Stimulated activated CD4-positive, alpha-beta T cell treated with anti-CD3 and anti-CD28 coated beads, Interleukin-1b, Interleukin-23, amount 100 ng/mL, for 4 hours (primary cell): ENCODE measurements around the gene BCL2.

Source experiments
- DNase-seq, 2 donors: peaks; one replicate each; pipeline ENCODE4 v3.0.0-alpha.2; 2020; ENCODE audit warnings: low read depth in 2 of 2

BCL2 gene

GRCh38 chr18:63181706-63182309 is 137.8 kb downstream of the BCL2 start:
- no peak for DNase-seq

- no peak for DNase-seq
These were observed 138.6 kb downstream of the BCL2 start for GRCh38 chr18:63180971-63181376.

GRCh38 chr18:63180321-63180720 is 139.2 kb downstream of the BCL2 start:
- DNase-seq, result no peak

DNA sequence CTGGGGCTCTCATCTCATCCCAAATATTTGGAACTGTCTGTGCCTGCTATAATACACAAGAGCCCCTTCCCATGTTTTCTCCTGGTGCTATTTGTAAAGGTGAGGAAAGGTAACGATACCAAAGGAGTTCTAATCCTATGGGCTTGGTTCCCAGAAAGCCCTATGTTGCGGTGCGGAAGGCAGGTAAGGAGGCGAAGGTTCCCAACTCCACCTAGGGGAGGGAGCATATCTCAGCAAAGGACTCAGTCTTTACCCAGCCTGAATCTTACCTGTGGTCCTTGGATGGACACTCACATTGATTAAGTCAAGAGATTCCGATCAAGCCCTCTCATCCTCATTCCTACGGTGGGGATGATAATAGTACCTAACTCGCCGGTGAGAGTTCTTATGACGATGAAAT is 140.1 kb downstream of the BCL2 start:
- no peak for DNase-seq

- no peak for DNase-seq
These were observed 140.6 kb downstream of the BCL2 start for GRCh38 chr18:63178971-63179370.

DNA sequence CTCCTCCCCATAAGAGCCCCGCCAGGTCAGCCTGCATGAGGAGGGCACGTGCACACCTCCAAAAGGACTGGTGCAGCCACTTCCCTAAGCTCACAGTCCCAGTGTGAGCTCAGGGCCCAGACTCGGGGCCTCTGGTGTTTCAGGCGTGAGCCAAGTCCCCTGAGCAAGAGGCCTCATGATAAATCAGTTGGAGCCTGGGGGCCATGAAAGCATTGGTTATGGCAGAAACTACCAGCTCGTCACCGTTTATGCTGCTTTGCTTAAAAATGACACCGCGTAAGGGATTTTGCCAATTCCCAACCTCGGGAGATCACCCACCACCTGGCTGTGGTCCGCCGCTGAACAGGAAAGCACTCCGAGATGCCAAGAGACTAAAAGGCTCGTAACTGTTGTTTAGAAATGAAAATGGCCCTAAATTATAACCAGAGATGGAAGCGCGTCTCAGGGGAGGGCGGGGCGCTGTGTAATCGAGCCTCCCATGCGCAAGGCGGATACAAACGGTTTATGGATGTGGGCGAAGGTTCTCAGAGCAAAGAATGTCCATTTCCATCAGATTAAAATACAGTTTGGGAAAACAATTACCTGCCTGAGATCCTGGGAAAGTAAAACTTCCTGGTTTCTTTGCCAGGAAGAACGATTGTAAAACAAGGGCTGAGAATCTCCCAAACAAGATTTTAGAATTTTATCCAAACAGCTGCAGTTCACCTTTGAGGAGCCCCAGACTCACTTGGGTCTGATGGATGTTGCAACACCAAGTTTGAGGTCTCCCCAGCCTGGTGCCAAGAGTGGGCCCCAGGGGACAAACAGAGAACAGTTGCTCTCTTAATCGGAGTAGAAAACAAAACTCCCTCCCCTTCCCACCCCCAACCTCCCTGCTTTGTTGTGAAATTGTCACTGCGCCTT is 141.4 kb downstream of the BCL2 start:
- no peak for DNase-seq

DNA sequence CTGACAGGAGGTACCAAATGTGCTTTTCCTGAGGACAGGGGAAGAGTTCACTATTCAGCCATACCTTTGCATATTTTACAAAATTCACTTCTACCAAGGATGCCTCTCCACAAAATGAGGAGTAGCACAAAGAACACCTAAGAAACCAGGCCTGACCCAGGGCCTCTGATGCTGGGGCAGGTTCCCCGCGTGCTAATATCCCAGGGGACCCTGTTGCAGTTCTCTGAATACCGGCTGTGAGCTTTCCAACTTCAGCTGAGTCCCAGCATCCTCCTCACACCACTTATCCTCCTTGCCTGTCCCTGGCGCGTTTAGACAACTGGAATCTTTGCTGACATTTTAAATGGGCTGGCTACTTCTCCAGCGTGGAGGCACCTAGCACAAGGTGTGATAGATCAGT is 142.3 kb downstream of the BCL2 start:
- no peak for DNase-seq

GRCh38 chr18:63175264-63175663 is 144.3 kb downstream of the BCL2 start:
- DNase-seq, result no peak

- no peak for DNase-seq
These were observed 145.6 kb downstream of the BCL2 start for GRCh38 chr18:63173983-63174382.

DNA sequence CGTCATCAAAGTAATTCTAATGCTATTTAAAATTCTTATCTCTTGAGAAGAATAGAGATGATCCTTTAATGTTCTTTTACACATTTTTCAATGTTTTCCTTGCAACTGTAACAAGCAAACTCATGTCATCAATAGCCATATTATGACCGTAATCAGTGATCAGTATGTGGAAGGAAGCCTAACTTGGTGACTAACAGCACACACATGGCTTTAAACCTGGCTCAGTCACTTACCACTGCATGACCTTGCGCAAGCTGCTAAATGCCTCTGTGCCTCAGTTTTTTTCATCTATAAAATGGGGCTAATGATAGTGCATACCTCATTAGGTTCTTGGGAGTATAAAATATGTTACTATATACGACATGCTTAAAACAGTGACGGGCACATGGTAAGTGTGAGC is 149.7 kb downstream of the BCL2 start:
- no peak for DNase-seq

DNA sequence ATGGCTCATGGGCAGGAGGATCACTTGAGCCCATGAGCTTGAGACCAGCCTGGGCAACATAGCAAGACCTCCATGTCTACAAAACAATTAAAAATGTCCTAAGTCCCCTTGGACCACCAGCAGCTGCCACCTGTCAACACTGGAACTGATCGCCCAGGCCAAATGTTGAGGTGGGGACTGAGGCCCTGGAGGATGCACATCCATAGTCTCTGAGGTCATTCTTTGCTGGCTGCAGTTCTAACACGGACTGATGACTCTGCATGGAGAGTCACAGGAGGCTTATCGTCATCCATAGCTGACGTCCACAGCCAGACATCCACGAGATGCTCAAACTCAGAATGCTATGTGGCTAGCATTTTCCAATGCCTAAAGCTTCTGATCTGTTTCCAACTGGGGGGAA is 151.3 kb downstream of the BCL2 start:
- no peak for DNase-seq

DNA sequence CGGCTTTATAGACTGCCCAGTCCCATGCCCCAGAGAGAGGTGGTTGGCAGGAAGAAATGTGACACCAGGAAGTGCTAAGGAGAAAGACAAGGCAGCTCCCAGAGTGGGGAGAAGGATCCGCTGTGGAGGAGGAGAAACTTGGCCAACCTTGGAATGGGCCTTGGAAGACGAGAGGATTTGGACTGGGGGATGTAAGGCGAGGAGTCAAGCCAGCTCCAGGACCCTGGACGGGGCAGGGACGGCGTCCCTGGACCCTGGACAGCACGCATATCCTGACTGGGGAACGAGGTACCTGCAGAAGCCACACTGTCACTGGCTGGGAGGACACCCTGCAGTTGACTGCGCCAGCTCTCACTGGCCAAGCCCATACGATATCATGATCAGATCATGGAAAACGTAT is 153.4 kb downstream of the BCL2 start:
- DNase-seq, result no peak

DNA sequence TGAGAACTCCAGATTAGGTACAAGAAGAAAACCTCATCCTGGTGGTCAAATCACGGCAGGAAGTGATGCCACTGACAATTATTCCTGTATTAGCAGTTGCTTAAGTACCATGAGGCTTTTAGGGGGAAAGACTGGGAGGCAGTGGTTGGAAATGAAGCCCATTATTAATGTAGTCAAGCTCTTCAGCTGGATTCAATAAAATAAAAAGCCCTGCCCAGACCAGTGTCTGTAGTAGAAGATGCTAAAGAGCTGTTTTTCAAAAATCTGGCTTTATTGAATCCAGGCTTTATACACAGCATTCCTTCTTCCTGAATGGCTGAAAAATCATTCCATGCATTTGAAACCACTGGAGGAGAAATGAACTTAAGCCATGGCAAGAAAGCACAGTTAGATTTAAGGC is 155.2 kb downstream of the BCL2 start:
- DNase-seq, result no peak

- DNase-seq, result no peak
These were observed 157.1 kb downstream of the BCL2 start for GRCh38 chr18:63162271-63163014.

GRCh38 chr18:63161761-63162195 is 157.8 kb downstream of the BCL2 start:
- DNase-seq, result peak; percentile 59 to 68

DNA sequence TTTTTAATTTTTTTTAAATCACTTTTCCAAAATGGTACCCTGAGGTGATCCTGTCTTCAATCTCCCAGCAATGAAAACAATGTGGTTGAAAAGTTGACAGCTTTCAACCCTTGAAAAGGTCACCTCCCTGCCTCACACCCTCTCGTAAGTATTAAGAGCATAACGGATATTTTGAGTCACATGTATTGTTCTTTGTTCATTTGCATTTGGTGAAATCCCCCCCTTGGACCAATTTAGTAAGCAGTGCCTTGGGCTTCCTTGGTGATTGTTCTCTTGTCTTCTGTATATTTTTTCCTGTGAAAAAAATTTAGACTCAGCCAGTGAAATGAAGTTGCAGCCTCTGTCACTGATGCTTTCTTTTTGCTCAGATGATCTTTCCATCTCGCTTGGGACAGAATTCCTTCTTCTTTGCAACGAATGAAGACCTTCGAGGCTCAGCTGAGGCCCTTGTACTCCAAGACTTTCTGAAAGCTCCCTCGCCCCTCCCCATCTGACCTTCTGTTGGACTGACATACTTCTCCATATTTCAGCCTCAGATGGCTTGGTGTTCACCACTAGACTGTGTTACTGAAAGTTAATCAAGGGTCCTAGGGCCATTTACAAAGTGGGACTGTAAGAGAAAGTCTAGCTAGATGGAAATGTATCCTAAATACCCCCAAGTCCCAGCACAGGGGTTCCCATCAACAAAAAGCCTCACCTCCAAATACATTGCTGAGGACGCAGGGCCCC is 158.4 kb downstream of the BCL2 start:
- DNase-seq, result no peak

DNA sequence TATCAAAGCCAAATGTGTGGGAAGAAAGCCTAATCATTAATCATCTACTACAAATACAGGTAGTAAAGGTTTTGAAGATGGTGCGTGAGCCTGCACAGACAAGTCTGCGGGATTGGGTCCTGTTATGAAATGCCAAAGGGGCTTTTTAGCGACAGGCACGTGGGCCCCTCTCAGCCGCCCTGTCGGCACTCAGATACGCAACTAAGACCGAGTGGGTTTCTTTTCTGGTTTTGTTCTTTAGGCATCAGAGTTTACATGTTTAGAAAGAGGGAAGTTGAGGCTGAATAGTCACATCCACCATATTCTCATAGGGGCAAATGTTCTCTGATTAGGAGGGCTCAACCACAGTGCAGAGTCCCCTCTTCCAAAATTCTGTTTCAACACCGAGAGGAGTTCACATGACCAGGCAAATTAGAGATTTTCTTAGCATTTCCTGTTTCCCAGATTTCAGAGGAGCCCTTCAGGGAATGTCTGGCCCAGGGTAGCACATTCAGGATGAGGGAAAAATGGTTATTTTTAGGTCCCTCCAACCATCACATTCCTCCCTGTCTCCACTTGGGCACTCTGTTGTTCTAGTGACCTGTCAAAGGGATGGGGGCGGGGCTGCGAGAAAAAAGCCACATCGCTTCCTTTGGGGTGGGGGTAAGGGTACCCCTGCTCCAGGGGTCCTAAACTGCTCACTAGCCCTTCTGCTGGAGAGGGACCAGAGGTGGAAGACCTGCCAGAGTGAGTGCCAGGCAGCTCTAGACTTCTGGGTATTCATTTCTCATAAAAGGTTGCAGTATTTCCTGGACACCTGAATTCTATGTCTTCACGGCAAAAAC is 159.2 kb downstream of the BCL2 start:
- no peak for DNase-seq

DNA sequence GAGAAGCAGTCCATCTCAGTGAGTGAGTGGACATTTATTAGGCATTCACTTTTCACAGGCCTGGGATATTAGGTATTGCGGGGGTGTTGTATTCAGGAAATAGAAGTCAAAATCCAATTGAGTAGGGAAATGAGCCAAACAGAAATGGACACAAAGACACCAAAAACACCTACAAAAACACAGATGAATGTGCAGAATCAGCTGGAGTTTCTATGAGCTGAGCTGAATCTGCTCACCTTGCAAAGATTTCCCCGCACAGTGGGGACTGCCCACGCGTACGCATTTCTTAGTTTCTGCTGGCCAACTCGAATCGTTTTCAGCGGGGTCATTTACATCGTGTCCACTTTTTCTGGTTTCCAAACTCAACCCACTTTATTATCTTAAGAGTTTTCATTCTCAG is 160.0 kb downstream of the BCL2 start:
- no peak for DNase-seq

- no peak for DNase-seq
These were observed 160.8 kb downstream of the BCL2 start for GRCh38 chr18:63158676-63159291.

GRCh38 chr18:63158012-63158631 is 161.4 kb downstream of the BCL2 start:
- no peak for DNase-seq
